ENCODE results near the gene CMC2. TPM values are rescaled to one million over a fixed set of nuclear protein-coding genes. Genes with fewer than 3 reads are reported as not detected.

Gene CMC2
- polyA plus RNA-seq, 3 donors from 2014 or later, result 89.9 to 132 (median 113) TPM

DNA sequence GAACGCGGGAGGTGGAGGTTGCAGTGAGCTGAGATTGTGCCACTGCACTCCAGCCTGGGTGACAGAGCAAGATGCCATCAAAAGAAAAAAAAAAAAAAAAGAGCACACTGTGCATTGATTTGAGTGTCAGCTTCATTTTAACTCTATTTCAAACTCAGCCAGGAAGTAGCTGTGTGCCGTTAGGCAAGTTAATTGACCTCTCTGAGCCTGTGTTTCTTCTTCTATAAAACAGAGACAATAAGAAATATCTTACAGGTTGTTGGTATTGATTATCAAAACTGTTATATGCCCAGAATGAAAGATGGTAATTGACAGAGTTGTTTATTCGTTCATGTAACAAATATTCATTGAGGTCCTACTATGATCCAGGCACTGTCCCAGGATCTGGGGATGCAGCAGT, 83.3 kb downstream of the CMC2 start:
- Mint-ChIP-seq H3K9me3 (no peaks in the 10 kb centered on the region), H3K4me1 (no peaks in the 10 kb centered on the region), H3K36me3 (no peaks in the 10 kb centered on the region), H3K27ac (no peak overlapping the region), H3K27me3 (ENCODE audit: low read depth in 3 of 3) (peaks cover 2 to 7% (median 2%) of the 10 kb centered on the region in 3 donors), H3K4me3 (no peak overlapping the region)
- no peak for DNase-seq

Other genes with a start within 250 kb of the CMC2 start
- under 1 TPM in 1 of 3 donors, not detected in 2; 0.21 TPM for gene CDYL2, start 202.3 kb downstream of the CMC2 start, polyA plus RNA-seq
- 10 to 100 TPM in 1 of 3 donors, 1 to 10 TPM in 2; 4.5 to 11.6 (median 7.8) TPM for gene CENPN, start 329 bp upstream of the CMC2 start, polyA plus RNA-seq
- 10 to 100 TPM; 25.4 to 51.0 (median 26.4) TPM for gene ATMIN, start 29.0 kb upstream of the CMC2 start, polyA plus RNA-seq
- gene C16orf46, start 70.4 kb upstream of the CMC2 start, polyA plus RNA-seq, result under 1 TPM in 1 of 3 donors, not detected in 2; 0.16 TPM
- gene GCSH, start 89.5 kb upstream of the CMC2 start, polyA plus RNA-seq, result 10 to 100 TPM in 1 of 3 donors, 1 to 10 TPM in 2; 6.6 to 11.5 (median 8.3) TPM
- not detected for gene BCO1, start 231.8 kb upstream of the CMC2 start, polyA plus RNA-seq